OCI-LY1 (cell line): ENCODE measurements around the gene TCF21.

Experiments used
- H2AFZ ChIP-seq: fragments of 200-600 bp; sonication (generic), shearing (Covaris generic); 2 replicates; pipeline ENCODE4 v1.6.0; 2014; ENCODE audit warnings: antibody characterized with exemption, mild to moderate bottlenecking, low read length
- H3F3A ChIP-seq: fragments of 200-600 bp; sonication (generic), shearing (Covaris generic); 2 replicates; pipeline ENCODE4 v1.6.0; 2014; ENCODE audit warnings: mild to moderate bottlenecking, antibody characterized with exemption, low read length, moderate library complexity; ENCODE audit not compliant: insufficient read depth
- H3K27ac ChIP-seq: fragments of 200-600 bp; sonication (generic); 2 replicates; pipeline ENCODE4 v1.5.1; 2014; ENCODE audit warnings: low read length, mixed run types, mild to moderate bottlenecking, low read depth; ENCODE audit not compliant: poor library complexity, severe bottlenecking
- H3K27me3 ChIP-seq: fragments of 200-600 bp; sonication (generic); 2 replicates; pipeline ENCODE4 v1.6.0; 2014; ENCODE audit warnings: antibody characterized with exemption, mild to moderate bottlenecking, low read length, moderate library complexity; ENCODE audit not compliant: insufficient read depth
- H3K36me3 ChIP-seq: fragments of 200-600 bp; sonication (generic); 2 replicates; pipeline ENCODE4 v1.6.1; 2014; ENCODE audit warnings: mild to moderate bottlenecking, antibody characterized with exemption, low read length, moderate library complexity, mixed read lengths; ENCODE audit not compliant: insufficient read depth
- H3K4me1 ChIP-seq: fragments of 200-600 bp; sonication (generic); 2 replicates; pipeline ENCODE4 v1.5.1; 2014; ENCODE audit warnings: mild to moderate bottlenecking, low read length, moderate library complexity; ENCODE audit not compliant: insufficient read depth, severe bottlenecking
- H3K4me2 ChIP-seq: fragments of 200-600 bp; sonication (generic), shearing (Covaris generic); 2 replicates; pipeline ENCODE4 v1.6.1; 2014; ENCODE audit warnings: low read length
- H3K4me3 ChIP-seq: fragments of 200-600 bp; sonication (generic); 2 replicates; pipeline ENCODE4 v1.5.1; 2014; ENCODE audit warnings: low read length, low read depth, mild to moderate bottlenecking, mixed read lengths; ENCODE audit not compliant: poor library complexity, severe bottlenecking
- H3K79me2 ChIP-seq: fragments of 200-600 bp; shearing (Covaris generic); 2 replicates; pipeline ENCODE4 v1.6.1; 2016; ENCODE audit warnings: mixed run types, low read length, mixed read lengths; ENCODE audit not compliant: insufficient read depth
- H3K9ac ChIP-seq: fragments of 200-600 bp; sonication (generic), shearing (Covaris generic); 2 replicates; pipeline ENCODE4 v1.6.1; 2014; ENCODE audit warnings: mild to moderate bottlenecking, low read length, mixed read lengths
- H3K9me2 ChIP-seq: fragments of 200-600 bp; sonication (generic), shearing (Covaris generic); 2 replicates; pipeline ENCODE4 v1.6.1; 2014; ENCODE audit warnings: low read depth, mild to moderate bottlenecking, low read length, mixed read lengths
- H3K9me3 ChIP-seq: fragments of 200-600 bp; shearing (Covaris generic); 2 replicates; pipeline ENCODE4 v1.6.1; 2014; ENCODE audit warnings: low read length, mixed read lengths
- H4K20me1 ChIP-seq: fragments of 200-600 bp; sonication (generic), shearing (Covaris generic); 2 replicates; pipeline ENCODE4 v1.6.0; 2016; ENCODE audit warnings: mild to moderate bottlenecking, low read length; ENCODE audit not compliant: insufficient read depth
- EZH2 ChIP-seq: fragments of 200-600 bp; sonication (generic), shearing (Covaris generic); IDR thresholded peaks from 2 replicates; pipeline ENCODE4 v1.8.0; 2017; ENCODE audit warnings: borderline replicate concordance, mixed run types, mild to moderate bottlenecking, antibody characterized with exemption, low read length, moderate library complexity, mixed read lengths
- TF ChIP-seq, protein P1 (sequence below): fragments of 200-600 bp; sonication (generic), shearing (Covaris generic); IDR thresholded peaks from 2 replicates; pipeline ENCODE4 v1.5.1; 2017; ENCODE audit warnings: mild to moderate bottlenecking, antibody characterized with exemption, low read length, moderate library complexity, mixed read lengths

The TCF21 gene

DNA sequence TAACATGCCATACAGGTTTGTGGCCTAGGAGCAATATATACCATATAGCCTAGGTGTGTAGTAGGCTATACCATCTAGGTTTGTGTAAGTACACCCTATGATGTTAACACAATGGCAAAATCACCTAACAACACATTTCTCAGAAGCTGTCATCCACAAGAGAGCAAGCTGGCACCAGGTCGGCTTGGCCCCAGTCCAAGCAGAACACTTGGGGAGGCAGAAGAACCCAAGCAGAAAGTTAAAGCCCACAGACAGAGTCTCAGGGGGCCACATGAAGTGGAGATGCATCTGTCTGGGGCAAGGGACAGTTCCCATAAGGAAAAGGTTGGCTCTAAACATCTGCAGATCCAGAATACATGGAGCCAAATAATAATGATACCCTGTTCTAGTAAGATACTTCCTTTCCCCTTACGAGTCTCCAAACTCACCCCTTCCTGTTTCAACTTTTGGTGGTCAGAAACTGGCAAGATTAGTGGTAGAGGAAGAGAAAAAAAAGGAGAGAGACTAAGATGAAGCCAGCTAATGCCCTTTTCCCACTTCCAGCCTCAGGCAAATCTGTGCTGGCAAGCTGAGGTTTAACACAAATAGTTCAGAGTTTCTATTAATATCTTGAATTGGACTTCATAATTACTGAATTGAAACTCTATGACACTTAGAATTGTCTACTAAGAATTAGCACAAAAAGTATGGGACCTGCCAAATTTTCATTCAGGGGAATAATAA, 29.5 kb downstream of the TCF21 start:
- Histone ChIP-seq H3K9me3 (no peaks in the 10 kb centered on the region), H3K4me1 (peaks cover 3% of the 10 kb centered on the region), H3K4me2 (no peak overlapping the region), H3K4me3 (no peak overlapping the region), H2AFZ (no peak overlapping the region), H4K20me1 (no peaks in the 10 kb centered on the region), H3K27ac (no peak overlapping the region), H3K9ac (no peak overlapping the region), H3K36me3 (no peaks in the 10 kb centered on the region), H3F3A (no peaks in the 10 kb centered on the region), H3K9me2 (no peaks in the 10 kb centered on the region), H3K27me3 (no peaks in the 10 kb centered on the region), H3K79me2 (no peaks in the 10 kb centered on the region)
- TF ChIP-seq, protein P1, sequence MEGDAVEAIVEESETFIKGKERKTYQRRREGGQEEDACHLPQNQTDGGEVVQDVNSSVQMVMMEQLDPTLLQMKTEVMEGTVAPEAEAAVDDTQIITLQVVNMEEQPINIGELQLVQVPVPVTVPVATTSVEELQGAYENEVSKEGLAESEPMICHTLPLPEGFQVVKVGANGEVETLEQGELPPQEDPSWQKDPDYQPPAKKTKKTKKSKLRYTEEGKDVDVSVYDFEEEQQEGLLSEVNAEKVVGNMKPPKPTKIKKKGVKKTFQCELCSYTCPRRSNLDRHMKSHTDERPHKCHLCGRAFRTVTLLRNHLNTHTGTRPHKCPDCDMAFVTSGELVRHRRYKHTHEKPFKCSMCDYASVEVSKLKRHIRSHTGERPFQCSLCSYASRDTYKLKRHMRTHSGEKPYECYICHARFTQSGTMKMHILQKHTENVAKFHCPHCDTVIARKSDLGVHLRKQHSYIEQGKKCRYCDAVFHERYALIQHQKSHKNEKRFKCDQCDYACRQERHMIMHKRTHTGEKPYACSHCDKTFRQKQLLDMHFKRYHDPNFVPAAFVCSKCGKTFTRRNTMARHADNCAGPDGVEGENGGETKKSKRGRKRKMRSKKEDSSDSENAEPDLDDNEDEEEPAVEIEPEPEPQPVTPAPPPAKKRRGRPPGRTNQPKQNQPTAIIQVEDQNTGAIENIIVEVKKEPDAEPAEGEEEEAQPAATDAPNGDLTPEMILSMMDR = no peak

- no peaks in the 10 kb centered on the region for H3K79me2 ChIP-seq
- no peak overlapping the region for H3K4me3 ChIP-seq
- H3K4me2 ChIP-seq = no peak overlapping the region
- peaks cover 3% of the 10 kb centered on the region for H3K4me1 ChIP-seq
- no peaks in the 10 kb centered on the region for H3K27me3 ChIP-seq
- H3F3A ChIP-seq = no peaks in the 10 kb centered on the region
- H4K20me1 ChIP-seq = no peaks in the 10 kb centered on the region
- H3K9ac ChIP-seq = no peak overlapping the region
- no peak overlapping the region for H2AFZ ChIP-seq
- no peaks in the 10 kb centered on the region for H3K9me2 ChIP-seq
- no peaks in the 10 kb centered on the region for H3K36me3 ChIP-seq
- H3K27ac ChIP-seq = no peak overlapping the region
- H3K9me3 ChIP-seq = no peaks in the 10 kb centered on the region
- no peak for TF ChIP-seq EZH2
- TF ChIP-seq, protein P1 = no peak
Observed at GRCh38 chr6:133919362-133919761, 30.4 kb downstream of the TCF21 start.

DNA sequence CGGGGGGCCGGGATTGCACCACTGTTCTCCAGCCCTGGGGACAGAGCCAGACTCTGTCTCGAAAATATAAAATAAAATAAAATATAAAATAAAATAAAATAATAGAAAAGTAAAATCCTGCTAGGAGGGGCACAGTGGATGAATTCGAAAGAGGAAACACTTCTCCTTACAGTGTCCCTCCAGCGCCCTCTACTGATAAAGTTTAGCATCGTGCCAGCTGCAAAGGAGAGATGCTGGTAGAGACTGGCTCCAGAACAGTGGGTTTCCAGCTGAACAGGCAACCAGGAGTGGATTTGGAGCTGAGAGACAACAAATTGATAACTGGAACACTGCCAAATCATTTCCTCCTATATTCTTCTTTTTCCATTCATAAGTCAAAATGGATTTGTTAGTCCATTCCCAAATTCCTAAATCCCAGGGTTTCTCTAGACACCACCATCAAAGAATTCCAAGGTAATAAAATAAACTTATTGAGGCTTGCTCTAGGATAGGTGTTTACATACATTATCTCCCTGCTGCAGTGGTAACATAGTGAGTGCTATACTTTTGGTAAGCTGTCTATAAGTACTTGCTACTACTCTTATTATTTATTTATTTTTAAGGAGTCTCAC, 32.4 kb downstream of the TCF21 start:
- H4K20me1 ChIP-seq = no peaks in the 10 kb centered on the region
- H3K9me3 ChIP-seq = no peaks in the 10 kb centered on the region
- H3K27me3 ChIP-seq = no peaks in the 10 kb centered on the region
- H3K4me2 ChIP-seq = no peak overlapping the region
- H3K27ac ChIP-seq = no peak overlapping the region
- H2AFZ ChIP-seq = no peak overlapping the region
- TF ChIP-seq EZH2 = no peak
- TF ChIP-seq, protein P1 = peak; percentile 63
- H3K4me3 ChIP-seq = no peak overlapping the region
- no peaks in the 10 kb centered on the region for H3F3A ChIP-seq
- no peak overlapping the region for H3K9ac ChIP-seq
- H3K9me2 ChIP-seq = no peaks in the 10 kb centered on the region
- H3K79me2 ChIP-seq = no peaks in the 10 kb centered on the region
- no peaks in the 10 kb centered on the region for H3K36me3 ChIP-seq
- H3K4me1 ChIP-seq = peaks cover 3% of the 10 kb centered on the region
